ENCODE measurements around the gene CNTNAP1.

DNA sequence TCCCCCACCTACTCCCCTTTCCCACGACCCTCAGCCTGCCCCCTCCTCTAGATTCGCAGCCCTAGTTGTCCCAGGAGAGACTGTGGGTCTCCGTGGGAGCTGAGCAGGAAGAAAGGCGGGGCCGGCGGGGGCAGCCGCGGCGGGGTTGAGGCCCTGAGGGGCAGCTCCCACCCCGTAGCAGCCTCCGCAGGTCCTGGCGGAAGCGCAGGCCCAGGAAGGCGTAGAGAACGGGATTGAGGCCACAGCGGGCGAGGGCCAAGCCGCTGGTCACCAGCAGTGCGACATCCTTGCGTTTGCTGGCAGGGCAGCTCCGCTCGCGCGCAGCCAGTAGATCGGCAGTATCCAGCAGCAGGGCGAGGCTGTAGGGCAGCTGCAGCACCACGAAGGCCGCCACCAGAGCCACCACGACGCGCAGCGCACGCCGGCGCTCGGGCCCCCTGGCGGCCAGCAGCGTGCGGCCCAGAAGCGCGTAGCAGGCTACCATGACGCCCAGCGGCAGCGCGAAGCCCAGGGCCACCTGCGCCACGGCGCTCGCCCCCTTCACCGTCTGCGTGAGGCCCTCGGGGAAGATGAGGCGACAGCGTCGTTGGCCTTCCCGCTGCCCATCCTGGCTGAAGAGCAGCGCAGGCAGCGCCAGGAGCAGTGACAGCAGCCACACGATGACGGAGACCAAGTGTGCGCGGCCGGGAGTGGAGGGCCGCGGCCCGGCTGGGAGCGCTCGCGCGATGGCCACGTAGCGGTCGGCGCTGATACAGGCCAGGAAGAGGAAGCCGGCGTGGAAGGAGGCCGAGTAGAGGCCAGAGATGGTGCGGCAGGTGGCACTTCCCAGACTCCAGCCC, 2.6 kb upstream of the CNTNAP1 start:
- TF ChIP-seq SMC3 (IDR thresholded peaks at IDR 0.05; ENCODE audit: borderline replicate concordance, low read length) (peak; percentile 65; the same call in 1 of the 2 replicates), ZBED1 (IDR thresholded peaks at IDR 0.05; ENCODE audit: borderline replicate concordance) (peak; percentile 41; the same call in 1 of the 2 replicates), RFX5 (IDR thresholded peaks at IDR 0.05; ENCODE audit: low read depth, low read length) (no peak), EGR1 (IDR thresholded peaks at IDR 0.05; ENCODE audit: borderline replicate concordance in 1 of 2, low read depth in 2 of 2, low read length in 2 of 2) (0 out of 3 replicates have a peak, but pooled peaks of 1 of the 2 experiments have one; percentile 33), KAT2A (conservative IDR thresholded peaks at IDR 0.05; ENCODE audit: control insufficient read depth, low read depth, low read length) (no peak), ATF7 (IDR thresholded peaks at IDR 0.05; ENCODE audit: low read depth) (no peak), CBFB (IDR thresholded peaks at IDR 0.05; ENCODE audit: low read depth) (no peak), CTCF (IDR thresholded peaks at IDR 0.05 in 2 of 3, conservative IDR thresholded peaks at IDR 0.05 in 1 of 3; ENCODE audit: control insufficient read depth in 2 of 3, extremely low read depth in 1 of 3, insufficient read depth in 1 of 3, low read depth in 3 of 3, low read length in 3 of 3) (peak; percentile 79 to 84 (median 80); a peak in 5 of 6 replicates), KDM1A (IDR thresholded peaks at IDR 0.05; ENCODE audit: borderline replicate concordance) (no peak)
- TF ChIP-seq, protein P1, sequence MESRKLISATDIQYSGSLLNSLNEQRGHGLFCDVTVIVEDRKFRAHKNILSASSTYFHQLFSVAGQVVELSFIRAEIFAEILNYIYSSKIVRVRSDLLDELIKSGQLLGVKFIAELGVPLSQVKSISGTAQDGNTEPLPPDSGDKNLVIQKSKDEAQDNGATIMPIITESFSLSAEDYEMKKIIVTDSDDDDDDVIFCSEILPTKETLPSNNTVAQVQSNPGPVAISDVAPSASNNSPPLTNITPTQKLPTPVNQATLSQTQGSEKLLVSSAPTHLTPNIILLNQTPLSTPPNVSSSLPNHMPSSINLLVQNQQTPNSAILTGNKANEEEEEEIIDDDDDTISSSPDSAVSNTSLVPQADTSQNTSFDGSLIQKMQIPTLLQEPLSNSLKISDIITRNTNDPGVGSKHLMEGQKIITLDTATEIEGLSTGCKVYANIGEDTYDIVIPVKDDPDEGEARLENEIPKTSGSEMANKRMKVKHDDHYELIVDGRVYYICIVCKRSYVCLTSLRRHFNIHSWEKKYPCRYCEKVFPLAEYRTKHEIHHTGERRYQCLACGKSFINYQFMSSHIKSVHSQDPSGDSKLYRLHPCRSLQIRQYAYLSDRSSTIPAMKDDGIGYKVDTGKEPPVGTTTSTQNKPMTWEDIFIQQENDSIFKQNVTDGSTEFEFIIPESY (IDR thresholded peaks at IDR 0.05): peak; percentile 93
- TF ChIP-seq, protein P2, sequence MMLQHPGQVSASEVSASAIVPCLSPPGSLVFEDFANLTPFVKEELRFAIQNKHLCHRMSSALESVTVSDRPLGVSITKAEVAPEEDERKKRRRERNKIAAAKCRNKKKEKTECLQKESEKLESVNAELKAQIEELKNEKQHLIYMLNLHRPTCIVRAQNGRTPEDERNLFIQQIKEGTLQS (IDR thresholded peaks at IDR 0.05; ENCODE audit: borderline replicate concordance, extremely low read depth, low read depth, low read length): no peak

Measured in GM12878 (cell line).